IPS-NIHi11 (cell line): ENCODE results near the gene GALNT9.
"Not testable (repeated sequence)": the region's sequence is repeated elsewhere in the genome, so short reads cannot be mapped to it uniquely, and the experiment has no call there.

ENCODE experiments used
- DNase-seq: peaks from one replicate; pipeline ENCODE4 v3.0.0; 2012; ENCODE audit warnings: mixed read lengths, low spot score

The GALNT9 gene

GRCh38 chr12:132358241-132359225 lies 29.1 kb upstream of the GALNT9 start:
- not testable (repeated sequence) for DNase-seq

- DNase-seq, result no peak
Observed at GRCh38 chr12:132357623-132358186, 28.3 kb upstream of the GALNT9 start.

- peak; percentile 80 for DNase-seq
Observed at GRCh38 chr12:132356691-132357622, 27.6 kb upstream of the GALNT9 start.

GRCh38 chr12:132355742-132356681 lies 26.6 kb upstream of the GALNT9 start:
- DNase-seq, result no peak

- no peak for DNase-seq
Observed at GRCh38 chr12:132354982-132355680, 25.7 kb upstream of the GALNT9 start.

GRCh38 chr12:132354211-132354981 lies 25.0 kb upstream of the GALNT9 start:
- DNase-seq, result no peak

GRCh38 chr12:132353811-132354210 lies 24.4 kb upstream of the GALNT9 start:
- no peak for DNase-seq

- peak; percentile 72 for DNase-seq
Observed at GRCh38 chr12:132352896-132353800, 23.8 kb upstream of the GALNT9 start.

GRCh38 chr12:132351751-132352495 lies 22.5 kb upstream of the GALNT9 start:
- no peak for DNase-seq

GRCh38 chr12:132349501-132350131 lies 20.2 kb upstream of the GALNT9 start:
- no peak for DNase-seq

GRCh38 chr12:132348176-132348575 lies 18.8 kb upstream of the GALNT9 start:
- no peak for DNase-seq

- no peak for DNase-seq
Observed at GRCh38 chr12:132347176-132347855, 17.9 kb upstream of the GALNT9 start.

- DNase-seq, result no peak
Observed at GRCh38 chr12:132346471-132347175, 17.2 kb upstream of the GALNT9 start.

GRCh38 chr12:132345561-132346200 lies 16.3 kb upstream of the GALNT9 start:
- DNase-seq, result no peak

- DNase-seq, result no peak
Observed at GRCh38 chr12:132345126-132345525, 15.7 kb upstream of the GALNT9 start.

- DNase-seq, result no peak
Observed at GRCh38 chr12:132344601-132345000, 15.2 kb upstream of the GALNT9 start.
